Activated CD4-positive, alpha-beta T cell treated with anti-CD3 and anti-CD28 coated beads, Interleukin-2, amount 50 U/mL, for 1 hour (primary cell): ENCODE results near the gene ARL5A.

Experiments
- DNase-seq: peaks from one replicate; pipeline ENCODE4 v3.0.0-alpha.2; 2020

Gene ARL5A

GRCh38 chr2:151761687-151762086 is 66.5 kb downstream of the ARL5A start:
- DNase-seq, result no peak

- DNase-seq, result no peak
These were observed 67.0 kb downstream of the ARL5A start for GRCh38 chr2:151761193-151761592.

- DNase-seq, result no peak
These were observed 68.0 kb downstream of the ARL5A start for GRCh38 chr2:151760139-151760650.

- DNase-seq, result no peak
These were observed 69.5 kb downstream of the ARL5A start for GRCh38 chr2:151758744-151759143.

GRCh38 chr2:151757861-151758260 is 70.4 kb downstream of the ARL5A start:
- no peak for DNase-seq

GRCh38 chr2:151756820-151757219 is 71.4 kb downstream of the ARL5A start:
- no peak for DNase-seq

- DNase-seq, result no peak
These were observed 73.8 kb downstream of the ARL5A start for GRCh38 chr2:151754253-151754897.

- no peak for DNase-seq
These were observed 74.7 kb downstream of the ARL5A start for GRCh38 chr2:151753540-151753939.
